HG02840 (cell line): ENCODE results near the gene RNPEP.
A peak's percentile ranks its signal among the peaks of the same experiment; 100 is the strongest.
"Not testable (repeated sequence)": the region's sequence is repeated elsewhere in the genome, so short reads cannot be mapped to it uniquely, and the experiment has no call there.

Source experiments
- ATAC-seq: cut with Tn5 transposase; IDR thresholded peaks from one replicate; pipeline ENCODE4 v1.9.1; 2021; ENCODE audit warnings: mild to moderate bottlenecking, moderate library complexity, moderate number of reproducible peaks; ENCODE audit not compliant: unreplicated experiment, low FRiP score

The RNPEP gene

GRCh38 chr1:201982623-201983379 is at the start of gene RNPEP:
RNPEP (plus strand) TSS chr1:201982648; CDS start chr1:201982667, 19 bp downstream.
- ATAC-seq: peak; percentile 66

- ATAC-seq: no peak
Measured at GRCh38 chr1:201933840-201934430, 48.5 kb upstream of the RNPEP start.

- ATAC-seq: no peak
Measured at GRCh38 chr1:201937624-201938213, 44.7 kb upstream of the RNPEP start.

GRCh38 chr1:201938440-201939035 is 43.9 kb upstream of the RNPEP start:
- ATAC-seq: no peak

- ATAC-seq: no peak
Measured at GRCh38 chr1:201939148-201939547, 43.3 kb upstream of the RNPEP start.

GRCh38 chr1:201939574-201939973 is 42.9 kb upstream of the RNPEP start:
- no peak for ATAC-seq

GRCh38 chr1:201940316-201940715 is 42.1 kb upstream of the RNPEP start:
- ATAC-seq: not testable (repeated sequence)

- ATAC-seq: no peak
Measured at GRCh38 chr1:201941420-201942128, 40.9 kb upstream of the RNPEP start.

- no peak for ATAC-seq
Measured at GRCh38 chr1:201942129-201942495, 40.3 kb upstream of the RNPEP start.

GRCh38 chr1:201944002-201944401 is 38.4 kb upstream of the RNPEP start:
- ATAC-seq: no peak

- no peak for ATAC-seq
Measured at GRCh38 chr1:201944639-201945038, 37.8 kb upstream of the RNPEP start.

GRCh38 chr1:201945157-201945556 is 37.3 kb upstream of the RNPEP start:
- no peak for ATAC-seq

- ATAC-seq: no peak
Measured at GRCh38 chr1:201945863-201946223, 36.6 kb upstream of the RNPEP start.

GRCh38 chr1:201946224-201946908 is 36.1 kb upstream of the RNPEP start, which contains the start of gene LMOD1:
LMOD1 (minus strand) TSS chr1:201946548; CDS start chr1:201946340, 208 bp downstream.
- no peak for ATAC-seq

GRCh38 chr1:201947697-201948008 is 34.8 kb upstream of the RNPEP start:
- no peak for ATAC-seq

- ATAC-seq: no peak
Measured at GRCh38 chr1:201949491-201949890, 33.0 kb upstream of the RNPEP start.

GRCh38 chr1:201954263-201955008 is 28.0 kb upstream of the RNPEP start:
- ATAC-seq: no peak

- ATAC-seq: peak; percentile 99
Measured at GRCh38 chr1:201955009-201955728, 27.3 kb upstream of the RNPEP start, which contains the start of gene TIMM17A. TIMM17A (plus strand) TSS chr1:201955503; CDS start chr1:201955527, 24 bp downstream.

- ATAC-seq: no peak
Measured at GRCh38 chr1:201955729-201956143, 26.7 kb upstream of the RNPEP start.
